ENCODE measurements around the gene LTB4R2. TPM values are rescaled to one million over a fixed set of nuclear protein-coding genes. Genes with fewer than 3 reads are reported as not detected.

LTB4R2 gene
- total and polyA plus RNA-seq, 2 donors (not counting 1 experiment from before 2014, with no cell fraction given) = 0.23 to 1.8 TPM

DNA sequence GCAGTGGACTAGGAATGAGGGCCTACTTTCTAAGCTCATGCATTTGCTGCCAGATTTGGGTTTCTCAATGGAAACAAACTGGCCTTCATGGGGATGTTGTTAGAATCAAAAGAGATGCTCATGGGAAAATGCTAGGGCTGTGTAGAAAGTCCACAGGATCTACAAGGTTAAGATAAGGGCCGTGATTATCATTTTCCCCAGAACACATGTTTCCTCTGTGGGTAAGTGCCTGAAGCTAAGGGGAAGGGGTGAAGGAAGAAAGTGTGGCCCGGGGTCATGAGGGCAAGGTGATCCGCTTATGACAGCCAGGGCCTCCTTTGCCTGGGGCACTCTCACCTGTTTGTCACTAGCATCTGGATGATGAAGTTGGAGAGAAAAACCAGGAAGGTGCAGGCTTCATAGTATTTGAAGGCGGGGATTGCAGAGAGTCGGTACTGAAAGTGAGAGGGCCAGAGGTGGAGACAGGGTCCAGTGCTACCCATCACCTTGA, 15.1 kb downstream of the LTB4R2 start:
- H3K9ac ChIP-seq (ENCODE audit: insufficient read depth, low read length) = no peak overlapping the region
- DNase-seq (ENCODE audit: low read depth in 2 of 2) = no peak
- H3K27me3 ChIP-seq (ENCODE audit: control insufficient read depth, insufficient read depth, low read length) = peaks cover 15% of the 10 kb centered on the region
- H3K79me2 ChIP-seq (ENCODE audit: control insufficient read depth, insufficient read depth, low read length) = no peaks in the 10 kb centered on the region
- no peak overlapping the region for H3K4me3 ChIP-seq (replicated peaks in 1 of 4; ENCODE audit: control extremely low read depth in 1 of 4, insufficient read depth in 1 of 4, low read depth in 3 of 4, low read length in 4 of 4)
- H2AFZ ChIP-seq (ENCODE audit: low read length) = no peak overlapping the region
- H3K4me1 ChIP-seq (ENCODE audit: control insufficient read depth, extremely low read depth, insufficient read depth, low read length) = no peaks in the 10 kb centered on the region
- no peaks in the 10 kb centered on the region for H3K36me3 ChIP-seq (ENCODE audit: control insufficient read depth, insufficient read depth, low read length)
- TF ChIP-seq, protein P1, sequence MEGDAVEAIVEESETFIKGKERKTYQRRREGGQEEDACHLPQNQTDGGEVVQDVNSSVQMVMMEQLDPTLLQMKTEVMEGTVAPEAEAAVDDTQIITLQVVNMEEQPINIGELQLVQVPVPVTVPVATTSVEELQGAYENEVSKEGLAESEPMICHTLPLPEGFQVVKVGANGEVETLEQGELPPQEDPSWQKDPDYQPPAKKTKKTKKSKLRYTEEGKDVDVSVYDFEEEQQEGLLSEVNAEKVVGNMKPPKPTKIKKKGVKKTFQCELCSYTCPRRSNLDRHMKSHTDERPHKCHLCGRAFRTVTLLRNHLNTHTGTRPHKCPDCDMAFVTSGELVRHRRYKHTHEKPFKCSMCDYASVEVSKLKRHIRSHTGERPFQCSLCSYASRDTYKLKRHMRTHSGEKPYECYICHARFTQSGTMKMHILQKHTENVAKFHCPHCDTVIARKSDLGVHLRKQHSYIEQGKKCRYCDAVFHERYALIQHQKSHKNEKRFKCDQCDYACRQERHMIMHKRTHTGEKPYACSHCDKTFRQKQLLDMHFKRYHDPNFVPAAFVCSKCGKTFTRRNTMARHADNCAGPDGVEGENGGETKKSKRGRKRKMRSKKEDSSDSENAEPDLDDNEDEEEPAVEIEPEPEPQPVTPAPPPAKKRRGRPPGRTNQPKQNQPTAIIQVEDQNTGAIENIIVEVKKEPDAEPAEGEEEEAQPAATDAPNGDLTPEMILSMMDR (conservative IDR thresholded peaks at IDR 0.05 in 1 of 2, IDR thresholded peaks at IDR 0.05 in 1 of 2; ENCODE audit: low read depth in 1 of 2, low read length in 2 of 2) = no peak
- TF ChIP-seq EZH2 (IDR thresholded peaks at IDR 0.05; ENCODE audit: low read length, missing control alignments) = no peak
- H3K4me2 ChIP-seq (ENCODE audit: extremely low read depth, insufficient read depth, low read length) = no peak overlapping the region
- H3K27ac ChIP-seq (ENCODE audit: insufficient read depth, low read length) = no peak overlapping the region
- no peaks in the 10 kb centered on the region for H3K9me3 ChIP-seq (ENCODE audit: control insufficient read depth, insufficient read depth, low read depth, low read length)
- H4K20me1 ChIP-seq (ENCODE audit: control insufficient read depth, extremely low read depth, insufficient read depth, low read length) = no peaks in the 10 kb centered on the region

DNA sequence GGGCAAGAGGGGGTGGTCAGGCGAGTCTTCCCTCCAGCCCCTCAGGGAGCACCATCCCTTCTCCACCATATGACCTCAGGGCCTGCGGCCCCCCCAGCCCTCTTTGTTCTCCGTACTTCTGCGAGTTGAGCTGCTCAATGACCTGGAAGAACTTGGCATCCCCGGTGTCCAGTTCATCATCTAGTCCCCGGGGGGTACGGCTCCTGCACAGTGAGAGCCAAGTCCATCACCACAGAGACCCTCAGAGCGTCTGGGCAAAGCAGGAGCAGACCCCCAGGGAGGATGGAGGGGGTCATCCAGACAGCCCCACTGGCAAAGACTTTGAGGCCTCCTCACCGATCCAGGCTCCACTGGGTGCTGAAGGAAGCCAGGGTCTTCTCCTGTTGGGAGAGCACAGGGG, 16.0 kb downstream of the LTB4R2 start:
- no peak overlapping the region for H3K4me3 ChIP-seq (replicated peaks in 1 of 4; ENCODE audit: control extremely low read depth in 1 of 4, insufficient read depth in 1 of 4, low read depth in 3 of 4, low read length in 4 of 4)
- no peak overlapping the region for H3K4me2 ChIP-seq (ENCODE audit: extremely low read depth, insufficient read depth, low read length)
- H2AFZ ChIP-seq (ENCODE audit: low read length) = no peak overlapping the region
- TF ChIP-seq EZH2 (IDR thresholded peaks at IDR 0.05; ENCODE audit: low read length, missing control alignments) = no peak
- TF ChIP-seq, protein P1 (conservative IDR thresholded peaks at IDR 0.05 in 1 of 2, IDR thresholded peaks at IDR 0.05 in 1 of 2; ENCODE audit: low read depth in 1 of 2, low read length in 2 of 2) = no peak
- H4K20me1 ChIP-seq (ENCODE audit: control insufficient read depth, extremely low read depth, insufficient read depth, low read length) = no peaks in the 10 kb centered on the region
- no peaks in the 10 kb centered on the region for H3K36me3 ChIP-seq (ENCODE audit: control insufficient read depth, insufficient read depth, low read length)
- peaks cover 15% of the 10 kb centered on the region for H3K27me3 ChIP-seq (ENCODE audit: control insufficient read depth, insufficient read depth, low read length)
- H3K4me1 ChIP-seq (ENCODE audit: control insufficient read depth, extremely low read depth, insufficient read depth, low read length) = no peaks in the 10 kb centered on the region
- no peaks in the 10 kb centered on the region for H3K79me2 ChIP-seq (ENCODE audit: control insufficient read depth, insufficient read depth, low read length)
- no peak overlapping the region for H3K27ac ChIP-seq (ENCODE audit: insufficient read depth, low read length)
- H3K9me3 ChIP-seq (ENCODE audit: control insufficient read depth, insufficient read depth, low read depth, low read length) = no peaks in the 10 kb centered on the region
- H3K9ac ChIP-seq (ENCODE audit: insufficient read depth, low read length) = no peak overlapping the region
- DNase-seq (ENCODE audit: low read depth in 2 of 2) = no peak

DNA sequence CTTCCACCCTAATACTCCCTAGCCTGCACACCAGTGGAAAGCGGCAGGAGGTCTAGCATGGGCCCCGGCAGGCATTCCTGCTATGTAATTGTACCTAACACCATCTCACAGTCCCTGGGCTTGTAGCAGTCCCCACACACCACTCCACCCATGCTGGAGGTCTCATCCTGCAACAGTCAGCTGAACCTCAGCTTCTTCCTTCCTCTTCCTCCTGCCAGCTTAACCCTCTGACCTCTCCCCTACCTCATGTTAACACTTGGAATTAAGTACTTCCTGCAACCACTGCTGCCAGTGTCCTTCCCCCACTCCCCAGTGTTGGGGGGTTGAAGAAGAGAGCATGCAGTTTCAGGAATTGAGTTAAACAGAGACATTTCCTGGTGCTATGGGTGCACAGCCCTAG, 17.4 kb downstream of the LTB4R2 start:
- no peak overlapping the region for H3K4me3 ChIP-seq (replicated peaks in 1 of 4; ENCODE audit: control extremely low read depth in 1 of 4, insufficient read depth in 1 of 4, low read depth in 3 of 4, low read length in 4 of 4)
- peaks cover 11% of the 10 kb centered on the region for H3K27me3 ChIP-seq (ENCODE audit: control insufficient read depth, insufficient read depth, low read length)
- no peaks in the 10 kb centered on the region for H3K4me1 ChIP-seq (ENCODE audit: control insufficient read depth, extremely low read depth, insufficient read depth, low read length)
- H2AFZ ChIP-seq (ENCODE audit: low read length) = no peak overlapping the region
- no peak for TF ChIP-seq EZH2 (IDR thresholded peaks at IDR 0.05; ENCODE audit: low read length, missing control alignments)
- TF ChIP-seq, protein P1 (conservative IDR thresholded peaks at IDR 0.05 in 1 of 2, IDR thresholded peaks at IDR 0.05 in 1 of 2; ENCODE audit: low read depth in 1 of 2, low read length in 2 of 2) = no peak
- H3K4me2 ChIP-seq (ENCODE audit: extremely low read depth, insufficient read depth, low read length) = no peak overlapping the region
- H3K9ac ChIP-seq (ENCODE audit: insufficient read depth, low read length) = no peak overlapping the region
- no peaks in the 10 kb centered on the region for H3K79me2 ChIP-seq (ENCODE audit: control insufficient read depth, insufficient read depth, low read length)
- H3K36me3 ChIP-seq (ENCODE audit: control insufficient read depth, insufficient read depth, low read length) = no peaks in the 10 kb centered on the region
- H3K9me3 ChIP-seq (ENCODE audit: control insufficient read depth, insufficient read depth, low read depth, low read length) = no peaks in the 10 kb centered on the region
- H4K20me1 ChIP-seq (ENCODE audit: control insufficient read depth, extremely low read depth, insufficient read depth, low read length) = no peaks in the 10 kb centered on the region
- DNase-seq (ENCODE audit: low read depth in 2 of 2) = no peak
- no peak overlapping the region for H3K27ac ChIP-seq (ENCODE audit: insufficient read depth, low read length)
